ENCODE measurements around the gene MEAK7.

MEAK7 gene

GRCh38 chr16:84497418-84498222, 6.8 kb downstream of the MEAK7 start:
- no peak for DNase-seq (ENCODE audit: low spot score)
- in situ Hi-C loops (cut with MboI; ENCODE audit: low sequenced_read_pairs, unreplicated experiment) = loop anchor here (25.0 kb wide), 2 partner anchors 210 to 535 kb away; partner anchors contain the start of genes NECAB2, OSGIN1 and WFDC1
- TF ChIP-seq CTCF (IDR thresholded peaks at IDR 0.05; ENCODE audit: borderline replicate concordance, control extremely low read depth, extremely low read depth, insufficient read depth, missing control alignments) = no peak

GRCh38 chr16:84496991-84497390, 7.5 kb downstream of the MEAK7 start:
- TF ChIP-seq CTCF (IDR thresholded peaks at IDR 0.05; ENCODE audit: borderline replicate concordance, control extremely low read depth, extremely low read depth, insufficient read depth, missing control alignments) = no peak
- in situ Hi-C loops (cut with MboI; ENCODE audit: low sequenced_read_pairs, unreplicated experiment) = loop anchor here (25.0 kb wide), 2 partner anchors 210 to 535 kb away; partner anchors contain the start of genes NECAB2, OSGIN1 and WFDC1
- DNase-seq (ENCODE audit: low spot score) = no peak

- no peak for TF ChIP-seq CTCF (IDR thresholded peaks at IDR 0.05; ENCODE audit: borderline replicate concordance, control extremely low read depth, extremely low read depth, insufficient read depth, missing control alignments)
- in situ Hi-C loops (cut with MboI; ENCODE audit: low sequenced_read_pairs, unreplicated experiment) = loop anchor here (25.0 kb wide), 2 partner anchors 208 to 533 kb away; partner anchors contain the start of genes NECAB2, OSGIN1 and WFDC1
- no peak for DNase-seq (ENCODE audit: low spot score)
Observed at GRCh38 chr16:84495506-84495905, 9.0 kb downstream of the MEAK7 start.

GRCh38 chr16:84489131-84489530, 15.3 kb downstream of the MEAK7 start:
- no peak for TF ChIP-seq CTCF (IDR thresholded peaks at IDR 0.05; ENCODE audit: borderline replicate concordance, control extremely low read depth, extremely low read depth, insufficient read depth, missing control alignments)
- in situ Hi-C loops (cut with MboI; ENCODE audit: low sequenced_read_pairs, unreplicated experiment) = loop anchor here (25.0 kb wide), 2 partner anchors 202 to 527 kb away; partner anchors contain the start of genes NECAB2, OSGIN1 and WFDC1
- DNase-seq (ENCODE audit: low spot score) = no peak

GRCh38 chr16:84487358-84487757, 17.1 kb downstream of the MEAK7 start:
- TF ChIP-seq CTCF (IDR thresholded peaks at IDR 0.05; ENCODE audit: borderline replicate concordance, control extremely low read depth, extremely low read depth, insufficient read depth, missing control alignments) = no peak
- no peak for DNase-seq (ENCODE audit: low spot score)
- in situ Hi-C loops (cut with MboI; ENCODE audit: low sequenced_read_pairs, unreplicated experiment) = loop anchor here (25.0 kb wide), 2 partner anchors 200 to 525 kb away; partner anchors contain the start of genes NECAB2, OSGIN1 and WFDC1

GRCh38 chr16:84486551-84487235, 17.8 kb downstream of the MEAK7 start:
- DNase-seq (ENCODE audit: low spot score) = no peak
- in situ Hi-C loops (cut with MboI; ENCODE audit: low sequenced_read_pairs, unreplicated experiment) = loop anchor here (25.0 kb wide), 2 partner anchors 199 to 524 kb away; partner anchors contain the start of genes NECAB2, OSGIN1 and WFDC1
- no peak for TF ChIP-seq CTCF (IDR thresholded peaks at IDR 0.05; ENCODE audit: borderline replicate concordance, control extremely low read depth, extremely low read depth, insufficient read depth, missing control alignments)
